Skeletal muscle cell (primary cell): ENCODE data around the gene H3-3A.
"Not testable (repeated sequence)": the region's sequence is repeated elsewhere in the genome, so short reads cannot be mapped to it uniquely, and the experiment has no call there.

Source experiments
- DNase-seq: peaks from one replicate; pipeline ENCODE4 v3.0.0-alpha.2; 2010; ENCODE audit warnings: low read depth
- H3K4me3 ChIP-seq: 2 replicates; pipeline ENCODE4 v1.5.1; 2011; ENCODE audit warnings: low read depth, mild to moderate bottlenecking, control low read depth, low read length, moderate library complexity

The H3-3A gene

GRCh38 chr1:226078374-226078773 is 15.9 kb downstream of the H3-3A start:
- no peak overlapping the region for H3K4me3 ChIP-seq
- no peak for DNase-seq

DNA sequence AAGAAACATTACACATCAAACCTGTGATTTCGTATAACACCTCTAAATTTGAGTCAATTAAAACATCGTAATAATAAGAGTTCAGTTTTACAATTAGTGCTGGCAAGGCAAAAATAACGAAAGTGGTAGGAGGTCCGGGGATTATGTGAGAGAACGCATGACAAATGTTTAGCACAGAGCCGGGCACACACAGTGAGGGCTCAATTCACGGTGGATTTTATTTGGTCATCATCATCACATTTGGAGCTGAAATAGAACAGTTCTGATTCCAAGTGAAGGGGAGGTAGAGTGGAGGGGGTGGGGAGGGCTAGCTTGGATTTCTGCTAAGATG is 20.0 kb downstream of the H3-3A start:
- H3K4me3 ChIP-seq = peak overlapping the region; percentile 65
- DNase-seq = no peak

GRCh38 chr1:226082959-226083301 is 20.4 kb downstream of the H3-3A start:
- no peak for DNase-seq
- H3K4me3 ChIP-seq = peak overlapping the region; percentile 65

DNA sequence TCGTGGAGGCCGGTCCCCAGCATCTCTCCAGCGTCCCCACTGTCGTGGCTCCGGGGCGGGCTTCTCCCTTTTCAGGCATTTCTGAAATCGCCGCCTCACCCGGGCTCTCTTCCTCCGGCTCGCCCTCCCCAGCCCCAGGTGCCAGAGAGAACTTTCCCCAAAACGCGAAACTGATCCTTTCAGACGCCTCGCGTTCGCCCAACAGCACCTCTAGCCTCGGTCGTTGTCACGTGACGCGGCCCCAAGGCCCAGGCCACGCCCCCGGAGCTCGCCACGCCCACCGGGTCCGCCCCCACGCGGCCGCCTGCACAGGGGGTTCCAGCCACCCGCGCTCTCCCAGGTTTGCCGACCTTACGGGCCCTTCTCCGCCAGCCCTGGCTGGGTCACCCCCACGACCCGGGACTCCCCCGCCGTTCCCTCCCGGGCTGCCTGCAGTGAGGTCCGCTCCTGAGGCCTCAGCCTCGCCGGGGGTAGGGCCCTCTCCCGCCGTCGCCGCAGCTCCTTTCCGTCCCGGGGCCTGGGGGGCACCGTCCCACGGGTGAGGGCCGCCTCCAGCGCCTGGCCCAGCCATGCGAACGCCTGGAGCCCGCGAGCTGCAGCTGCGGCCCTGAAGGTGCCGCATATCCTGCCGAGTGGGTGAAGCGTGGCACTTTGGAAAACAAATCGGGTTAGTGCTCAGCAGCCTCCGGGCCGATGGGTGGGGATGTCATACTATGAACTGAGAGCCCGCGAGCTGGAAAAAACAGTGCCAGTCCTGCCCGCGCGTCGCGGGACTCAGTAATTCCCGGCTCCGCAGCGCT is 21.0 kb downstream of the H3-3A start:
- peak overlapping the region; percentile 65 for H3K4me3 ChIP-seq
- DNase-seq = no peak

GRCh38 chr1:226085675-226086285 is 23.3 kb downstream of the H3-3A start:
- no peak for DNase-seq

GRCh38 chr1:226086776-226087175 is 24.3 kb downstream of the H3-3A start:
- no peak for DNase-seq
- no peak overlapping the region for H3K4me3 ChIP-seq

More at GRCh38 chr1:226085675-226086285, 23.3 kb downstream of the H3-3A start:
- H3K4me3 ChIP-seq = no peak overlapping the region

DNA sequence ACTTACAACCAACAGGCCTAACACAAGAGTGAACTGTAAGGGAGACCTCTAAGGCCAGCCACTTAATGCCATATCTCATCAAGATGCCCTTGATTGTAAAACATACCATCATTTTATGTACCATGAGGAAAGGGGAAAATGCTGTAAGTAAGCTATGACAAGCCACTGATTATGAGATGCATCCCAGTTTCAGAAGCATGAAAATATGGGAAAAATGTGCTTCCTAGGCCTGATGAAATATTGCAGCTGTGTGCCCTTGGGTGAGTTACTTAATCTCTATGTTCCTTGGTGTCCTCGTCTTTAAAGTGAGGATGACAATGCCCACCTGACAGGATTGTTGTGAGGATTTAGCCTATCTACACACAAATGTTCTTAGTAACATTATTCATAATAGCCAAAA is 28.9 kb downstream of the H3-3A start:
- H3K4me3 ChIP-seq = no peak overlapping the region
- no peak for DNase-seq

- DNase-seq = not testable (repeated sequence)
Observed at GRCh38 chr1:226092048-226092820, 29.7 kb downstream of the H3-3A start.

GRCh38 chr1:226092965-226093364 is 30.4 kb downstream of the H3-3A start:
- DNase-seq = no peak
- no peak overlapping the region for H3K4me3 ChIP-seq

More at GRCh38 chr1:226092048-226092820, 29.7 kb downstream of the H3-3A start:
- H3K4me3 ChIP-seq = not testable (repeated sequence)

- no peak for DNase-seq
- H3K4me3 ChIP-seq = no peak overlapping the region
Observed at GRCh38 chr1:226093621-226094020, 31.1 kb downstream of the H3-3A start.

- H3K4me3 ChIP-seq = no peak overlapping the region
- no peak for DNase-seq
Observed at GRCh38 chr1:226094451-226094850, 31.9 kb downstream of the H3-3A start.

DNA sequence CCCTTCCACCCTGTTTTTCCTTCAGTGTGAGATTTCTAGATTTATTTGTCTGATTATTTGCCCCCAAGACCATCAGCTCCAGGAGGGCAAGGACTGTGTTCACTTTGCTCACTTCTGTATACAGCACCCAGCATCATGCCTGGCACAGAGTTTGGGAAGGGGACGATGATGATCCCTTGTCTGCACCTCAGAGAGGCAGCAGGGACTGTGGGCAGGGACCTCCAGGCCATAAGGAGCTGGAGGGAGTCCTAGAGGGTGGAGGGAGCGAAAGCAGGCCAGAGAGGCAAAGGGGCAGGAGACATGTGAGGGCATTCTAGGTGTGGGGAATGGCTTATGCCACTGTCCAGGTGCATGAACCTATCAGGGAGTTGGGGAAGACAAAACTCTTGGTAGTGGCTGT is 32.8 kb downstream of the H3-3A start:
- no peak for DNase-seq
- H3K4me3 ChIP-seq = no peak overlapping the region

GRCh38 chr1:226097866-226098625 is 35.5 kb downstream of the H3-3A start:
- H3K4me3 ChIP-seq = no peak overlapping the region
- DNase-seq = peak; percentile 86

GRCh38 chr1:226098870-226099835 is 36.6 kb downstream of the H3-3A start:
- H3K4me3 ChIP-seq = no peak overlapping the region
- DNase-seq = no peak

DNA sequence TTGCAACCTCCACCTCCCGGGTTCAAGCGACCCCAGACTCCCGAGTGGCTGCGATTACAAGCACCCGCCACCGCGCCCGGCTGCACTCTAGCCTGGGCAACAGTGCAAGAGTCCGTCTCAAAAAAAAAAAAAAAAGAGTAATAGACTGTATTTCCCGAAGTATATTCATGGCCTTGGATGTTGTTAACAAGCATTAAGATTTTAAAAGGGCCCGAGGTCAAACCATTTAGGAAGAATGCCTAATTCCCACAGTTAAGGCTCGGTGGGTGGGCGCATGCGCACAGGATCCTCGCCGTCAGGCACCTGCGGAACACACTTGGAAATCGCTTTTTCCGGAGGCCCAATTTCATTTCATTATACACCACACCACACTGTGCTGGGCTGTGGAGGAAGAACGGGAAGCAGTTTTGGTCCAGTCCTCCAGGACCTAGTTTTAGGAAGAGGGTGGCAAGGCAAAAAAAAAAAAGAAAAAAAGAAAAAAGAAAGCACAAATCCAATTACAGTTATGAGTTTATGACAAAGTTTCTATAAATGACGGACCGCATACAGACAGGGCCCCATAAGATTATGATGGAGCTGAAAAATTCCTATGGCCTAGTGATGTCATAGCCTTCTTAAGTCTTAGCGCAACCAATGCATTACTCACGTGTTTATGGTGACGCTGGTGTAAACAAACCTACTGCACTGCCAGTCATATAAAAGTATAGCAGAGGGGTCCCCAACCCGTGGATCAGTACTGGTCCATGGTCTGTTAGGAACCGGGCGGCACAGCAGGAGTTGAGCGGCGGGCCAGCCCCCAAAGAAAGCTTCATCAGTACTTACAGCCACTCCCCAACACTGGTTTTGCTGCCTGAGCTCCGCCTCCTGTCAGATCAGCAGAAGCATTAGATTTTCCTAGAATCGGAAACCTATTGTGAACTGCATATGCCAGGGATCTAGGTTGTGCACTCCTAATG is 38.2 kb downstream of the H3-3A start:
- no peak for DNase-seq
- peak overlapping the region; percentile 37 for H3K4me3 ChIP-seq

- H3K4me3 ChIP-seq = no peak overlapping the region
- DNase-seq = no peak
Observed at GRCh38 chr1:226104671-226105121, 42.2 kb downstream of the H3-3A start.
